GM12878 (cell line): ENCODE data around the gene APCDD1. TPM values are rescaled to one million over a fixed set of nuclear protein-coding genes. Genes with fewer than 3 reads are reported as not detected.

Experiments used
- ATAC-seq: fragments of 200-7000 bp; cut with Tn5 transposase; 3 replicates; pipeline ENCODE4 v1.9.1; 2020; ENCODE audit warnings: mild to moderate bottlenecking, moderate library complexity
- BruUV-seq: library from RNA; stranded (reverse); fragments of 400-500 nt; replicated peaks from 2 replicates; lab custom pipeline; 2021; lab: Mats Ljungman, UMichigan
- CTCF ChIA-PET: fragments of 300-600 bp; sonication (Branson Sonifier 250); formaldehyde crosslinking; extraction: SDS; loops from one replicate; lab custom pipeline; 2021; ENCODE audit warnings: inconsistent platforms; lab: Yijun Ruan, JAX
- POLR2A ChIA-PET: fragments of 350-600 bp; formaldehyde crosslinking; extraction: SDS; loops from one replicate; lab custom pipeline; 2021; ENCODE audit warnings: inconsistent platforms; lab: Charles Lee
- RAD21 ChIA-PET: fragments of 300-600 bp; sonication (Branson Sonifier 250); formaldehyde crosslinking; loops from one replicate; lab custom pipeline; 2023; ENCODE audit warnings: antibody characterized with exemption; ENCODE audit not compliant: unreplicated experiment; lab: Charles Lee
- SMC1A ChIA-PET: fragments of 300-600 bp; sonication (Branson Sonifier 250); formaldehyde crosslinking; loops from one replicate; lab custom pipeline; 2023; ENCODE audit not compliant: unreplicated experiment, uncharacterized antibody; lab: Charles Lee
- DNase-seq: peaks from one replicate; pipeline ENCODE4 v3.0.0-alpha.2; 2011; ENCODE audit warnings: low read depth, low spot score
- FAIRE-seq: peaks from 3 replicates; lab custom pipeline; 2011; peaks lifted over from hg19 to GRCh38; lab: Jason Lieb, UNC
- H2AFZ ChIP-seq: 2 replicates; pipeline ENCODE4 v1.6.0; 2011; ENCODE audit warnings: low read depth, low read length, control low read depth; ENCODE audit not compliant: control insufficient read depth
- H3K27ac ChIP-seq: 2 replicates; pipeline ENCODE4 v1.5.1; 2011; ENCODE audit warnings: control low read depth; ENCODE audit not compliant: control insufficient read depth, insufficient read depth
- H3K27me3 ChIP-seq, 2 experiments: replicated peaks in 1 of 2; 2 replicates each; pipeline versions ENCODE4 v1.6.0 to v1.6.1; 2011; ENCODE audit warnings: low read length in 1 of 2; ENCODE audit not compliant: control insufficient read depth in 2 of 2, insufficient read depth in 2 of 2
- H3K36me3 ChIP-seq, 2 experiments: 2 replicates each; pipeline ENCODE4 v1.5.1; 2011; ENCODE audit warnings: low read length in 1 of 2; ENCODE audit not compliant: control insufficient read depth in 2 of 2, insufficient read depth in 2 of 2
- H3K4me1 ChIP-seq: 2 replicates; pipeline ENCODE4 v1.6.1; 2011; ENCODE audit warnings: mild to moderate bottlenecking, low read length, moderate library complexity, mixed read lengths; ENCODE audit not compliant: control insufficient read depth, insufficient read depth
- H3K4me2 ChIP-seq: 2 replicates; pipeline ENCODE4 v1.6.0; 2011; ENCODE audit warnings: control low read depth; ENCODE audit not compliant: control insufficient read depth, insufficient read depth
- H3K4me3 ChIP-seq: fragments of 200-600 bp; sonication (generic); 2 replicates; pipeline ENCODE4 v1.5.1; 2016
- H3K79me2 ChIP-seq: 2 replicates; pipeline ENCODE4 v1.6.0; 2011; ENCODE audit warnings: low read length; ENCODE audit not compliant: control insufficient read depth, insufficient read depth
- H3K9ac ChIP-seq: 2 replicates; pipeline ENCODE4 v1.8.0; 2011; ENCODE audit warnings: low read length, control low read depth, mixed read lengths; ENCODE audit not compliant: control insufficient read depth, insufficient read depth
- H3K9me3 ChIP-seq: replicated peaks from 3 replicates; pipeline ENCODE4 v1.5.1; 2011; ENCODE audit warnings: mild to moderate bottlenecking, low read length; ENCODE audit not compliant: control insufficient read depth, insufficient read depth
- H4K20me1 ChIP-seq: 2 replicates; pipeline ENCODE4 v1.6.0; 2011; ENCODE audit not compliant: control insufficient read depth, insufficient read depth
- CBX5 ChIP-seq: sonication (generic); IDR thresholded peaks from 2 replicates; pipeline ENCODE4 v1.6.1; 2016; ENCODE audit warnings: low read depth, moderate library complexity, mild to moderate bottlenecking, inconsistent platforms
- FOXM1 ChIP-seq: IDR thresholded peaks from 2 replicates; pipeline ENCODE4 v1.6.1; 2012; ENCODE audit warnings: low read depth, mild to moderate bottlenecking, inconsistent platforms, low read length, moderate library complexity
- JUND ChIP-seq: IDR thresholded peaks from 2 replicates; pipeline ENCODE4 v1.6.1; 2012; ENCODE audit warnings: low read depth, mild to moderate bottlenecking, low read length, improper control_type of control experiment, moderate library complexity
- MTA2 ChIP-seq: fragments of 450-650 bp; IDR thresholded peaks from 2 replicates; pipeline ENCODE4 v1.6.1; 2016; ENCODE audit warnings: low read depth, mild to moderate bottlenecking, moderate library complexity
- NFIC ChIP-seq: IDR thresholded peaks from 2 replicates; pipeline ENCODE4 v1.6.1; 2012; ENCODE audit warnings: low read depth, mild to moderate bottlenecking, inconsistent platforms, low read length, moderate library complexity
- NR2C2 ChIP-seq: IDR thresholded peaks from 2 replicates; pipeline ENCODE4 v1.6.1; 2011; ENCODE audit warnings: borderline replicate concordance, low read depth; ENCODE audit not compliant: control insufficient read depth, insufficient read length
- PBX3 ChIP-seq: IDR thresholded peaks from 2 replicates; pipeline ENCODE4 v1.6.1; 2011; ENCODE audit warnings: mild to moderate bottlenecking, low read depth, low read length, moderate library complexity; ENCODE audit not compliant: insufficient replicate concordance
- POLR2AphosphoS2 ChIP-seq: IDR thresholded peaks from 2 replicates; pipeline ENCODE4 v1.6.1; 2011; ENCODE audit warnings: low read depth, mild to moderate bottlenecking, low read length, improper control_type of control experiment, moderate library complexity
- SMAD5 ChIP-seq: IDR thresholded peaks from 2 replicates; pipeline ENCODE4 v1.6.1; 2016; ENCODE audit warnings: antibody characterized with exemption, low read depth
- SUPT20H ChIP-seq: IDR thresholded peaks from 2 replicates; pipeline ENCODE4 v1.6.1; 2011; ENCODE audit warnings: low read depth, mild to moderate bottlenecking, low read length, moderate library complexity, borderline replicate concordance; ENCODE audit not compliant: control insufficient read depth
- ZZZ3 ChIP-seq: IDR thresholded peaks from 2 replicates; pipeline ENCODE4 v1.6.1; 2011; ENCODE audit warnings: low read depth; ENCODE audit not compliant: control insufficient read depth, insufficient read length
- WGBS: methylation state at CpG from one replicate; pipeline ENCODE4 v1.1.6; 2016; ENCODE audit warnings: low lambda C conversion rate; ENCODE audit not compliant: insufficient replicate concordance, insufficient coverage; ENCODE audit errors: missing lambda C conversion rate; 5-methylcytosine and 5-hydroxymethylcytosine counted together
- in situ Hi-C: fragments of 300-500 bp; cut with MboI; formaldehyde crosslinking; loops from 9 replicates; pipeline ENCODE4 v1.14.3; 2018; ENCODE audit warnings: mixed read lengths
- intact Hi-C: fragments of 100-400 bp; cut with micrococcal nuclease; formaldehyde crosslinking; loops from one replicate; pipeline ENCODE4 v1.14.2; 2022; ENCODE audit not compliant: unreplicated experiment
- polyA plus RNA-seq, 11 experiments: library from polyadenylated mRNA; depleted of rRNA in 4 of 11; unstranded in 6 of 11; stranded (reverse) in 5 of 11; fragments of >200 nt; fragmentation: Nextera tagmentation in 4 of 11; fragmentation: Illumina TruSeq in 1 of 11; extraction: Ambion mirVana in 4 of 11; extraction: Trizol in 1 of 11; gene quantifications; 1 replicate in 1 of 11; 2 replicates in 10 of 11; pipeline versions ENCODE4 v1.2.1 to v1.2.3, GENCODE V29; 2011 to 2016; ENCODE audit warnings: inconsistent platforms in 2 of 11, missing spikeins in 2 of 11, low read depth in 1 of 11
- total RNA-seq, 4 experiments: library from RNA; depleted of rRNA in 3 of 4; stranded (reverse); fragments of >200 nt in 3 of 4; fragmentation: Illumina TruSeq in 1 of 4; extraction: Trizol in 1 of 4; gene quantifications; 2 replicates each; pipeline versions ENCODE4 v1.2.1 to v1.2.3, GENCODE V29; 2013 to 2021
- TF ChIP-seq, protein P1 (sequence below): fragments of 450-650 bp; formaldehyde crosslinking; IDR thresholded peaks from 2 replicates; pipeline ENCODE4 v1.5.0; 2022; ENCODE audit warnings: mild to moderate bottlenecking, missing genetic modification characterization

Gene APCDD1
- total and polyA plus RNA-seq, 10 of the 15 experiments (the other 5 are each of a cell fraction or from before 2014, with no cell fraction given): not detected

- H3K27me3 ChIP-seq: no peaks in the 10 kb centered on the region; a peak in 2 of 4 replicates
- no peak for FAIRE-seq
- TF ChIP-seq NFIC: no peak
- TF ChIP-seq FOXM1: no peak
- TF ChIP-seq SUPT20H: no peak
- TF ChIP-seq POLR2AphosphoS2: no peak
- TF ChIP-seq CBX5: no peak
- no peak for TF ChIP-seq NR2C2
- no peak for TF ChIP-seq JUND
- TF ChIP-seq ZZZ3: no peak
- no peak for TF ChIP-seq SMAD5
- no peak for TF ChIP-seq PBX3
- TF ChIP-seq, protein P1, sequence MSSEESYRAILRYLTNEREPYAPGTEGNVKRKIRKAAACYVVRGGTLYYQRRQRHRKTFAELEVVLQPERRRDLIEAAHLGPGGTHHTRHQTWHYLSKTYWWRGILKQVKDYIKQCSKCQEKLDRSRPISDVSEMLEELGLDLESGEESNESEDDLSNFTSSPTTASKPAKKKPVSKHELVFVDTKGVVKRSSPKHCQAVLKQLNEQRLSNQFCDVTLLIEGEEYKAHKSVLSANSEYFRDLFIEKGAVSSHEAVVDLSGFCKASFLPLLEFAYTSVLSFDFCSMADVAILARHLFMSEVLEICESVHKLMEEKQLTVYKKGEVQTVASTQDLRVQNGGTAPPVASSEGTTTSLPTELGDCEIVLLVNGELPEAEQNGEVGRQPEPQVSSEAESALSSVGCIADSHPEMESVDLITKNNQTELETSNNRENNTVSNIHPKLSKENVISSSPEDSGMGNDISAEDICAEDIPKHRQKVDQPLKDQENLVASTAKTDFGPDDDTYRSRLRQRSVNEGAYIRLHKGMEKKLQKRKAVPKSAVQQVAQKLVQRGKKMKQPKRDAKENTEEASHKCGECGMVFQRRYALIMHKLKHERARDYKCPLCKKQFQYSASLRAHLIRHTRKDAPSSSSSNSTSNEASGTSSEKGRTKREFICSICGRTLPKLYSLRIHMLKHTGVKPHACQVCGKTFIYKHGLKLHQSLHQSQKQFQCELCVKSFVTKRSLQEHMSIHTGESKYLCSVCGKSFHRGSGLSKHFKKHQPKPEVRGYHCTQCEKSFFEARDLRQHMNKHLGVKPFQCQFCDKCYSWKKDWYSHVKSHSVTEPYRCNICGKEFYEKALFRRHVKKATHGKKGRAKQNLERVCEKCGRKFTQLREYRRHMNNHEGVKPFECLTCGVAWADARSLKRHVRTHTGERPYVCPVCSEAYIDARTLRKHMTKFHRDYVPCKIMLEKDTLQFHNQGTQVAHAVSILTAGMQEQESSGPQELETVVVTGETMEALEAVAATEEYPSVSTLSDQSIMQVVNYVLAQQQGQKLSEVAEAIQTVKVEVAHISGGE (CRISPR knock-in tag): no peak
- TF ChIP-seq MTA2: no peak
- TF ChIP-seq, all 136 proteins: peak for 0
- in situ Hi-C loops (no loop called here), intact Hi-C loops (loop anchor here (10.0 kb wide), 1 partner anchor 98 kb away; no protein-coding TSS in a partner anchor)
- WGBS: 35% methylated on average over 7 of the region's 7 CpGs
- DNase-seq (no peak), ATAC-seq (no peak)
- Histone ChIP-seq H3K36me3 (no peaks in the 10 kb centered on the region), H2AFZ (no peak overlapping the region), H3K4me2 (no peak overlapping the region), H4K20me1 (no peaks in the 10 kb centered on the region), H3K9me3 (no peaks in the 10 kb centered on the region), H3K4me3 (no peak overlapping the region), H3K9ac (no peak overlapping the region), H3K79me2 (no peaks in the 10 kb centered on the region), H3K27ac (no peak overlapping the region), H3K4me1 (no peaks in the 10 kb centered on the region)
- ChIA-PET RAD21 (no interaction called here), SMC1A (no interaction called here), POLR2A (no interaction called here), CTCF (no interaction called here)
- no TSS peak for BruUV-seq
Observed at GRCh38 chr18:10432781-10433180, 21.7 kb upstream of the APCDD1 start.
